8988T (cell line): ENCODE results near the gene BLOC1S6.
A peak's percentile ranks its signal among the peaks of the same experiment; 100 is the strongest.

ENCODE experiments used
- DNase-seq: peaks from one replicate; pipeline ENCODE4 v3.0.0; 2011

The BLOC1S6 gene

GRCh38 chr15:45588219-45588875 lies 1.2 kb downstream of the BLOC1S6 start:
- DNase-seq, result no peak

- no peak for DNase-seq
These were observed 2.1 kb downstream of the BLOC1S6 start for GRCh38 chr15:45589256-45589655.

DNA sequence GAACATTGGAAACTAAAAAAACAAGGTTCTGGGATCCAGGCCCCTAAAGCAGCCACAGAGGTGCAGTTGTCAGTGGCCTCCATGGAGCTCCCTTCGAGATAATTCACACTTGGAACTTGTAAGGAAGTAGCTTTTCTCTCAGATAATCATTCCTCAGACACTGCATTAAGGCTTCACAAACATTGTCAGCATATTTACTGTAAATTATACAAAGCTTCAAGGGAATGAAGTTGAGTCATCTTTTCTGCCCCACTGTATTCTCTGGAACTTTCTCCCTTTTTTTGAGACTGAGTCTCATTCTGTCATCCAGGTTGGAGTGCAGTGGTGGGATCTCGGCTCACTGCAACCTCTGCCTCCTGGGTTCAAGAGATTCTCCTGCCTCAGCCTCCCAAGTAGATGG lies 7.1 kb downstream of the BLOC1S6 start:
- no peak for DNase-seq

DNA sequence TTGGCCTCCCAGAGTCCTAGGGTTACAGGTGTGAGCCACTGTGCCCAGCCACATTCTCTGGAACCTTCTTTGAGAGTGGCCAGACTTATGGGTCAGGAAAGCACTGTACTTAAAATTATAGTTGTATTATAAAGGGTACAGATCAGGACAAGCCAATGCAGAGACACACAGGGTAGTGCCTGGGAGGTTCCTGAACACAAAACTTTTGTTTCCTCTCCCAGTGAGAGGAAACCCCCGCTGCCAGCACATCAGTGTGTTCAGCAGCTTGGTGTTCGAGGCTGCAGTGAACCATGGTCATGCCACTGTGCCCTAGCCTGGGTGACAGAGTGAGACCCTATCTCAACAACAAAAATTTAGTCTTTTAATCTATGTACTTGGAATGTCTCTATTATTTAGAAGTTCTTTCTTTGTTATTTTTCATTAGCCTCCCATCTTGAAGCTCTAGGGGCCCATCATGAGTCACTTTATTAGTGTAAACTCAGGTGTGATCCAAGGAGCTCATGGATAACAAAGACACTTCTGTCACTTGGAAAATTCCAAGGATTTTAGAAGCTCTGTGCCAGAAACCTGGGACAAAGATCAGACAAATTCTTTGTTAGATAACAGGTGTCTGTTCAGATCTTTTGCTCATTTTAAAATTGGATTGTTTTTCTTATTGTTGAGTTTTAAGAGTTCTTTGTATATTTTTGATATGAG lies 7.8 kb downstream of the BLOC1S6 start:
- no peak for DNase-seq

- no peak for DNase-seq
These were observed 16.7 kb downstream of the BLOC1S6 start for GRCh38 chr15:45603881-45604280.

DNA sequence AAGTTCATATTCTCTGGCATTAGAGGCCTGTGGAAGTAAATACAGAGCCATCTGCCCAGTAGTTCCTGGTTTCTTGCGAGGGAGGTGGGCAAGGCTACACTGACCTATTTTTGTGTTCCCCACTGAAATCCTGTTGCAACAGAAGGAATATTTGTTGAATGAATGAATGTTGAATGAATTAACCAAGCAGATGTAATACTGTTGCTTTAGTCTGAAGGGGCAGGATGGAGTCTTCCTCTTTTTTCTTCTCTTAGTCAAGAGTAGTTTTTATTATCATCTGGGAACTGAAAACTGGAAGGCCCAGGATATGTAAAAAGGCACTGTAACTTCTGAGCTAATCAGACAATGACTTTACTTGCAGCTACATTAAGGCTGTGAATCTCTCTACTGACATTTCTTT lies 17.1 kb downstream of the BLOC1S6 start:
- DNase-seq, result no peak

GRCh38 chr15:45606413-45606812 lies 19.2 kb downstream of the BLOC1S6 start:
- DNase-seq, result no peak

- no peak for DNase-seq
These were observed 19.7 kb downstream of the BLOC1S6 start for GRCh38 chr15:45606841-45607240.

DNA sequence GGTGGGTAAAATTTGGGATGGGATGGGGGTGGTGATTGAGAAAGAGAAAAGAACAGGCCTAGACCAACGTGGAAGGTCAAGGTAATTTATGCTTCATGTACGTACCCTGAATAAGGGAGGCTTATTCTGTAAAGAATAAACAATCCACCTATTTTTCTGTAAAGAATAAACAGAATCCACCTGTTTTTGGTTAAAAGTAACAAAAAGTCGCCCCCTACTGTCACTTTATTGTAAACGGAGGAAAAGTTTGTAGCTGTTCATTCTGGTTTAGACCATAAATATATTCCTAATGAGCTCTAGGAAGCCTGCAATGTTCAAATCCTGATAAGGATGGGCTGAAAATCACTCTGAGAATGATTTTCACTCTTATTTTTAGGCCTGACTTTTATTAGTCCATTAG lies 24.1 kb downstream of the BLOC1S6 start:
- no peak for DNase-seq

- no peak for DNase-seq
These were observed 25.7 kb downstream of the BLOC1S6 start for GRCh38 chr15:45612790-45613415.

DNA sequence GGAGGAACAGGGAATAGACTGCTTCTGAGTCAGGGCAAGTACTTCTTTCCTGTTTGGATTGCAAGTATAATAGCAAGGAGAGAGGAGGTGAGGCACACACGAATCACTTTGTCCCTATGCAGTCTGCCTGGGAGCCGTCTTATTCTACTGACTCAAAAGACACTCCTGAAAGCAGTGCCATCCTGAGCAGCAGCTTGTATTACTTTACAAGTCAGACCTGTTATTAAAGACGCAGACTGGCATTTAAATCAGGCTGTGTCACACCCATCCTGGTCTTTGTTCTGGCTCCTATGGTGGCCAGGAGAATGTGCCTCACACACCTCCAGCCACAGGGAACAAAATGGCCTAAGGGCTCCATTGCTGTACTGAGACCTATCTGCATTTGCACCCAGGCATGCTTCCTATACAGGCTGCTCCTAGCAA lies 29.7 kb downstream of the BLOC1S6 start:
- no peak for DNase-seq

DNA sequence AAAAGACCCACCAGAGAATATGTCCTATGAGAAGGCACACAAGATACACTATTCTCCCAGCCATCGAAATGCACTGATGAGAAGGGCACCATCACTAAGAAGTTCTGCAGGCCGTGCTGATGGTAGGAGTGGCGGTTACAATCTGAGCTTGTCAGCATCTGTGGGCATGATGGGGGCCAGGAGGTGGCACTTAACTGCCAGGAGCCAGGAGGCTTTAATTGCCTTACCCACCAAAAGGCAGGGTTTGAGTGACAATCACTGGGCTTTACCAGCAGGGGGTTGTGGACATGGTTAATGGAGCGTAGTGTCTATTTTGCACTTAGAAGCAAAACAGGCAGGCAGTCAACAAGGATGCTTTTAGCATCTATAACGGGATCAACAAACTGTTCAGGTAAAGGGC lies 31.6 kb downstream of the BLOC1S6 start:
- no peak for DNase-seq

DNA sequence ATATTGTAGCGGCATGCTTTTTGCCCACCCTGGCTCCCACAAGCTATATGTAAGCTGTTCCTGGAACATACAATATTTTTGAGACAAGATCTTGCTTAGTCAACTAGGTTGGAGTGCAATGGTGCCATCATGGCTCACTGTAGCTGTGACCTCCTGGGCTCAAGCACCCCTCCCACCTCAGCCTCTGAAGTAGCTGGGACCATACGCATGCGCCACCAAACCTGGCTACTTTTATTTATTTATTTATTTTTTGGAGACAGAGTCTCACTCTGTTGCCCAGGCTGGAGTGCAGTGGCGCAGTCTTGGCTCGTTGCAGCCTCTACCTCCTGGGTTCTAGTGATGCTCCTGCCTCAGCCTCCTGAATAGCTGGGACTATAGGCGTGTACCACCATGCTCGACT lies 41.0 kb downstream of the BLOC1S6 start:
- DNase-seq, result no peak

DNA sequence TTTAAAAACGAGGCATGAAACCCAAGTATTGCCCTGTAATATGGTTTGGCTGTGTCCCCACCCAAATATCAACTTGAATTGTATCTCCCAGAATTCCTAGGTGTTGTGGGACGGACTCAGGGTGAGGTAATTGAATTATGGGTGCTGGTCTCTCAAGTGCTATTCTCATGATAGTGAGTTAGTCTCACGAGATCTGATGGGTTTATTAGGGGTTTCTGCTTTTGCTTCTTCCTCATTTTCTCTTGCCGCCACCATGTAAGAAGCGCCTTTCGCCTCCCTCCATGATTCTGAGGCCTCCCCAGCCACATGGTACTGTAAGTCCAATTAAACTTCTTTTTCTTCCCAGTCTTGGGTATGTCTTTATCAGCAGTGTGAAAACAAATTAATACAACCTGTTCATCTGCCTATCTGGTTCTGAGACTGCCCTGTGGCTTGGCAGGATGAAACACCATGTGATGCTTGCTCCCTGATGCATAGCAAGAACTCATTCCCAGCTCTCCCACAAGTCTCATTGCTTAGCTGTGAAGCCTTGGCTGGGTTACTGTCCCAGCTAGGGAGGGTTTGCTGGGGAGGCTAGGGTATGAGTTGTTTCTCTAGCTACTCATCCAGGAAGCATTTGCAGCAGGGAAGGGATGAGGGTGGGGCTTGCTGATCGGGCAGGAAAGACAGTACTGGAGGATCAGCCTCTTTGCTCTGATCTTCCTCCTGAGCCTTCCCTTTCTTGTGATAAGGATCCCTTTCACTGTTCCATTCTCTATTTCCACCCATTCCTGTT lies 43.9 kb downstream of the BLOC1S6 start:
- no peak for DNase-seq

- DNase-seq, result no peak
These were observed 44.6 kb downstream of the BLOC1S6 start for GRCh38 chr15:45631776-45632175.

DNA sequence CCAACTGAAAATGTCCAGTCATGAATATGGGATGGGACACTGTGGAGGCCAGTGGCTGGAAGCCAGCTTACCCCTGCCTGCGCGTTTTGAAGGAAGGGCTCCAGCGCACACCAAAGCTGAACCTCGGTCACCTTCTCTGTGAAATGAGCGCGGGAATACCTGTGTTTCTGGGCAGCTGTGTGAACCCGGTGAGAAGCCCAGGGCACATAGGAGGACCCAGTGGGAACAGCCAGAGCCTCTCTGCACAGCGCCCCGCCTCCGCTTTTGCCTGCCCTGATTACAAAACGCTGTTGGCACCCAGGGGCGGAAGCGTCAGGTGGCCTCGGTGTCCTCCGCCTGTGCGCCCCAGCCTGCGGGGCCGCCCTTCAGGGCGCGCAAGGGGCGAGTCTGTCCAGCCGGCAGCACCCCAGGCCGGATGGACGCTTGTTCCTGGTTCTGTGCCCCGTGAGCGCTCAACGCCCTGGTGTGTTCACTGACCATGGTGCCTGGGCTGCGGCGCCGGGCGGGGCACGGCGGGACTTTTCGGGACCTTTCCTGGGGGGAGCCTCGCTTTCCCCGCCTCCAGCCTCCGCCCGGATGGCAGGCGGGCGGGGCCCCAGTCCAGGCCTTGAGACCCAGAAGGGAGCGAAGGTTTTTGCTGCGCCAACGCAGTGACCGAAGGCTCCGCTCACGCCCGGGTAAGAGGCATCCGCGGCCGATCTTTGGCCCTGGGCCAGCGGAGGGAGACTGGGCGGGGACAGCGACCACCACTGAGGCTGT lies 47.4 kb downstream of the BLOC1S6 start, which contains the start of gene SQOR:
TSS of gene SQOR (plus strand) at position 598 of the 759 bp plus-strand sequence. CDS start 23,895 bp downstream, outside the sequence.
- DNase-seq, result peak; percentile 50

DNA sequence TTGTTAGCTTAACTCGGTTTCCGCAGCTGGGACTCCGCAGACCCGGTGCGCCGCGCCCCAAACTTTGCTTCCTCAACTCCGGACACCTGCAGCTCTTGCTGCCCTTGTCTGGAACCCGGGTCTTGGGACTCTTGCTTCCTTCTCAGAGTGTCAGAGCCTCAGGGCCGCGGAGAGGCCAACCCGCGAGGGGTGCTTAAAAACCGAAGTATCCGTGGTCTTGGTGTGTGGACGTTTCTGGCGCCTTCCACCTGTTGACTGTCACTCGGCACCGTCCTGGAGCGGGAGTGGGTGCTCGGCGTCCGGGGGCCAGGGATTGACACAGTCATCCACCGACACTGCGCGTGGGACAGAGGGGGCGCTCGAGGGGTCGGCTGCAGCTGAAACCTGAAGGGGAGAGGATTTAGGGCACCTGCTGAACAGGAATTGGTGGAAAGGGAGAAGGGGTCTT lies 48.0 kb downstream of the BLOC1S6 start:
- DNase-seq, result no peak

- DNase-seq, result no peak
These were observed 48.6 kb downstream of the BLOC1S6 start for GRCh38 chr15:45635763-45636292.

GRCh38 chr15:45637141-45637540 lies 50.0 kb downstream of the BLOC1S6 start:
- no peak for DNase-seq

DNA sequence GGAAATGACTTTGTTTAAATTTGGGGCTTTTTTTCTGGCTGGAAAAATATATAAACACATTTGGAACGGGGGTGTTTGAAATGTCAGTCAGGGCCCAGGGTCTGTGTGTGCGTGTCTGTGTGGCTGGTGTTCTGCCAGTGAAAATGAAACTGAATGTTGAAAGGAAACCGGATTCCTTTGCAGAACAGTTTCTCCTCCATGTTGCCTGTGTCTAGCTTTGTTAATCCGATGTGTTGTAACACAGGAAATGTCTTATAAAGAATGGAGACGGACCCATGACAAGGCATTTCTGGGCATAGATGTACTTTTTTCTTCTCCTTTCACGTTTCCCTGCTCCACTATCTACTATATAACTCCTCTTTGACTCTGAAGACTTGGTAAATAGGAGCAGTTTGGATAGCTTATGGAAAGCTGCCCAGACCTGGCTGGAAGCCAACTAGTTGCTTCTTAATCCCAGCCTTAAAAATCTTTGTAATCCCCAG lies 50.4 kb downstream of the BLOC1S6 start:
- DNase-seq, result no peak

DNA sequence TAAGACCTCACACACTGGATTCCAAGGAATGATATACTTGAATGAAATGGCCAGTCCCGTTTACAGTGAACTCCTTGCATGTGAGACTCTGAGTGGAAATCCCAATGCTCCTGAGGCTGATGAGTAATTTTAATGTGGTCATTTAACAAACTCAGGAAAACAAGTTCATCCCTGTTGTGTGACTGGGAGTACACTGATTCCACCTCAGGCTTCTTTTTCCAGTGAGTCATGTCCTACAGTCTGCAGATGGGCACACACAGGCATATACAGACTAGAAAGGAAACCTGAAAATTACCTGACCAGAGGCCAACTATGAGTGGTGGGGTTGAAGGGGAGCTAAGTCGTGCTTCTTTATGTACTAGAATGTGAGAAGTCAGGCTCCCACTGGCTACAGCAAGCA lies 53.4 kb downstream of the BLOC1S6 start:
- no peak for DNase-seq

DNA sequence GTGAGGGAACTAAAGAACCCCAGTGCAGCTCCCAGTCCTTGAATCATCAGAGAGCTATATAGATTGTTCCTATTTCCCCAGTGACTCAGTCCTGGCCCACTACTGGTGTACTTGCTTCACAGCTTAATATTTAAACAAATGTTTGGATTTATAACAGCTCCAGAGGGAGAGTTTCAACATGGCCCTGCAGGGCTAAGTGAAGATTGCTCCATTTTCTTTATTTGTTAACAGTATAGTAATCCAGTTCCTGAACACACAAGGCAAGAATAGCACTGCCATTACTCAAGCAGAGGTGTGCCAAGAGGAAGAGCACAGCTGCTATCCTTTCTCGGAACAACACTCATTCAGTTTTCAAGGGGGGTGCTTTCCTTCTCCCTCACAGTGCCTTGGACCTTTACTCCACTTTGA lies 54.2 kb downstream of the BLOC1S6 start:
- no peak for DNase-seq
